HCT116 (cell line): Measurements from ENCODE around the gene RCOR2. TPM values are rescaled to one million over a fixed set of nuclear protein-coding genes. Genes with fewer than 3 reads are reported as not detected.

Experiments used
- ATAC-seq: fragments of 200-7000 bp; cut with Tn5 transposase; 2 replicates; pipeline ENCODE4 v1.9.1; 2020; ENCODE audit warnings: mild to moderate bottlenecking, moderate library complexity
- BruUV-seq: library from RNA; stranded (reverse); fragments of 400-500 nt; replicated peaks from 2 replicates; lab custom pipeline; 2021; lab: Mats Ljungman, UMichigan
- CTCF ChIA-PET: fragments of 300-600 bp; sonication (Branson Sonifier 250); formaldehyde crosslinking; loops from one replicate; lab custom pipeline; 2021; ENCODE audit warnings: antibody characterized with exemption; lab: Charles Lee
- POLR2A ChIA-PET: fragments of 300-600, 350-600 bp; sonication (Branson Sonifier 250); formaldehyde crosslinking; loops from one replicate; lab custom pipeline; 2021; ENCODE audit warnings: antibody characterized with exemption; lab: Charles Lee
- RAD21 ChIA-PET, 2 experiments: fragments of 300-600 bp; sonication (Branson Sonifier 250); formaldehyde crosslinking; loops; one replicate each; lab custom pipeline; 2023; ENCODE audit warnings: low total read pairs in 2 of 2; ENCODE audit not compliant: uncharacterized antibody in 2 of 2, unreplicated experiment in 2 of 2, low non-redundant PET in 1 of 2; lab: Charles Lee
- DNase-seq: peaks from one replicate; pipeline ENCODE4 v3.0.0-alpha.2; 2010; ENCODE audit warnings: low read depth, low spot score
- H2AFZ ChIP-seq: fragments of 200-600 bp; shearing (Covaris generic), sonication (generic); 2 replicates; pipeline ENCODE4 v1.6.1; 2017; ENCODE audit warnings: low read depth, mixed run types, mixed read lengths, antibody characterized with exemption, low read length; ENCODE audit not compliant: poor library complexity, severe bottlenecking
- H3K27ac ChIP-seq: 2 replicates; pipeline ENCODE4 v1.5.1; 2012; ENCODE audit warnings: low read depth, low read length
- H3K27me3 ChIP-seq: fragments of 200-600 bp; sonication (generic); 2 replicates; pipeline ENCODE4 v1.6.1; 2016; ENCODE audit warnings: mixed run types, low read length, mixed read lengths; ENCODE audit not compliant: insufficient read depth
- H3K36me3 ChIP-seq, 2 experiments: fragments of 200-500 bp in 1 of 2; fragments of 200-600 bp in 1 of 2; sonication (Bioruptor generic) in 1 of 2; sonication (generic) in 1 of 2; 2 replicates each; pipeline versions ENCODE4 v1.5.1 to v1.6.1; 2014 to 2016; ENCODE audit warnings: low read length in 2 of 2, inconsistent platforms in 1 of 2, mixed read lengths in 1 of 2, mixed run types in 1 of 2; ENCODE audit not compliant: insufficient read depth in 2 of 2, control insufficient read depth in 1 of 2
- H3K4me1 ChIP-seq, 2 experiments: fragments of 200-600 bp in 1 of 2; sonication (generic) in 1 of 2; 2 replicates each; pipeline versions ENCODE4 v1.5.1 to v1.6.1; 2012 to 2017; ENCODE audit warnings: low read length in 2 of 2, inconsistent platforms in 1 of 2, mild to moderate bottlenecking in 1 of 2, mixed read lengths in 1 of 2, mixed run types in 1 of 2, moderate library complexity in 1 of 2; ENCODE audit not compliant: insufficient read depth in 2 of 2, control insufficient read depth in 1 of 2
- H3K4me2 ChIP-seq: fragments of 200-600 bp; sonication (generic); 2 replicates; pipeline ENCODE4 v1.6.1; 2017; ENCODE audit warnings: mixed run types, low read length, mixed read lengths
- H3K4me3 ChIP-seq, 2 experiments: fragments of 200-600 bp in 1 of 2; sonication (generic) in 1 of 2; replicated peaks in 1 of 2; 2 replicates each; pipeline ENCODE4 v1.5.1; 2011 to 2016; ENCODE audit warnings: low read length in 2 of 2, control low read depth in 1 of 2, low read depth in 1 of 2, mild to moderate bottlenecking in 1 of 2, mixed read lengths in 1 of 2, mixed run types in 1 of 2
- H3K79me2 ChIP-seq: fragments of 200-600 bp; sonication (generic); 2 replicates; pipeline ENCODE4 v1.6.1; 2017; ENCODE audit warnings: mild to moderate bottlenecking, mixed run types, low read length, moderate library complexity, mixed read lengths; ENCODE audit not compliant: insufficient read depth
- H3K9ac ChIP-seq: fragments of 200-600 bp; sonication (generic); 2 replicates; pipeline ENCODE4 v1.6.1; 2016; ENCODE audit warnings: low read length, mixed read lengths
- H3K9me2 ChIP-seq: fragments of 200-600 bp; sonication (generic), shearing (Covaris generic); 2 replicates; pipeline ENCODE4 v1.6.1; 2017; ENCODE audit warnings: mixed run types, mild to moderate bottlenecking, moderate library complexity; ENCODE audit not compliant: insufficient read depth
- H3K9me3 ChIP-seq, 2 experiments: fragments of 200-500 bp in 1 of 2; fragments of 200-600 bp in 1 of 2; sonication (Bioruptor generic) in 1 of 2; sonication (generic) in 1 of 2; 2 replicates each; pipeline ENCODE4 v1.6.1; 2014 to 2017; ENCODE audit warnings: low read length in 2 of 2, mixed read lengths in 2 of 2, inconsistent platforms in 1 of 2, low read depth in 1 of 2, mild to moderate bottlenecking in 1 of 2, mixed run types in 1 of 2, moderate library complexity in 1 of 2; ENCODE audit not compliant: control insufficient read depth in 1 of 2, insufficient read depth in 1 of 2
- H4K20me1 ChIP-seq: fragments of 200-600 bp; sonication (generic), shearing (Covaris generic); 2 replicates; pipeline ENCODE4 v1.6.1; 2017; ENCODE audit warnings: mixed run types, mild to moderate bottlenecking, moderate library complexity; ENCODE audit not compliant: insufficient read depth
- ATF3 ChIP-seq: IDR thresholded peaks from 2 replicates; pipeline ENCODE4 v1.6.1; 2012
- EGR1 ChIP-seq: IDR thresholded peaks from 2 replicates; pipeline ENCODE4 v1.6.1; 2012; ENCODE audit warnings: low read depth
- EZH2 ChIP-seq: fragments of 200-600 bp; sonication (generic); IDR thresholded peaks from 2 replicates; pipeline ENCODE4 v1.6.1; 2017; ENCODE audit warnings: antibody characterized with exemption, mixed run types
- FOSL1 ChIP-seq: IDR thresholded peaks from 2 replicates; pipeline ENCODE4 v1.6.1; 2012; ENCODE audit warnings: low read depth
- SIN3A ChIP-seq: IDR thresholded peaks from 2 replicates; pipeline ENCODE4 v1.6.1; 2012; ENCODE audit warnings: low read depth
- SRF ChIP-seq: IDR thresholded peaks from 2 replicates; pipeline ENCODE4 v1.6.1; 2012; ENCODE audit warnings: low read depth
- TCF7L2 ChIP-seq: IDR thresholded peaks from 2 replicates; pipeline ENCODE4 v1.7.0; 2011; ENCODE audit warnings: borderline replicate concordance, inconsistent platforms; ENCODE audit not compliant: insufficient read depth, insufficient read length; ENCODE audit errors: extremely low read depth
- YY1 ChIP-seq: IDR thresholded peaks from 2 replicates; pipeline ENCODE4 v1.6.1; 2011; ENCODE audit warnings: low read length, low read depth, moderate library complexity, mild to moderate bottlenecking; ENCODE audit not compliant: insufficient replicate concordance; ENCODE audit errors: extremely low read depth
- intact Hi-C: fragments of 100-400 bp; cut with micrococcal nuclease; formaldehyde crosslinking; loops from 2 replicates; pipeline ENCODE4 v1.10.0; 2022
- total RNA-seq: library from RNA; stranded (reverse); gene quantifications from one replicate; pipeline ENCODE4 v1.2.1, GENCODE V29; 2021; ENCODE audit not compliant: unreplicated experiment
- TF ChIP-seq, protein P1 (sequence below), 3 experiments: fragments of 200-600 bp in 1 of 3; sonication (generic) in 1 of 3; IDR thresholded peaks in 2 of 3; conservative IDR thresholded peaks in 1 of 3; 2 replicates each; pipeline ENCODE4 v1.5.1; 2012 to 2017; ENCODE audit warnings: low read depth in 2 of 3, low read length in 2 of 3, antibody characterized with exemption in 1 of 3, borderline replicate concordance in 1 of 3, control low read depth in 1 of 3, mild to moderate bottlenecking in 1 of 3, mixed read lengths in 1 of 3, mixed run types in 1 of 3, moderate library complexity in 1 of 3; ENCODE audit not compliant: insufficient read depth in 1 of 3

The RCOR2 gene
- total RNA-seq, 1 experiment from 2014 or later: 10.8 TPM

DNA sequence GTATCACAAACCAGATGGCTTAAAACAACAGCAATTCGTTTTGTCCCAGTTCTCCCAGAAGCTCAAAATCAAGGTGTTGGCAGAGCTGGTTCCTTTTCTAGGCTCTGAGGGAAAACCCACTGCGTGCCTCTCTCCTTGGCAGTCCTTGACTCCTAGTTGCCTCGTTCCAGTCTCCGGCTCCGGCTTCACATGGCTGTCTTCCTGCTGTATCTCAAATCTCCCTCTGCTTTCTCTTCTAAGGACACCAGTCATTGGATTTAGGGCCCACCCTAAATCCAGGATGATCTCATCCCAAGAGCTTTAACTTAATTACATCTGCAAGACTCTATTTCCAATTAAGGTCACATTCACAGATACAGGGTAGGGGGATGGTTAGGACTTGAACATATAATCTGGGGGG is 12.7 kb upstream of the RCOR2 start:
- Histone ChIP-seq H3K4me1 (peaks cover 0 to 3% of the 10 kb centered on the region in 2 experiments; a peak in 3 of 4 replicates), H2AFZ (no peak overlapping the region), H3K9ac (no peak overlapping the region), H3K4me3 (no peak overlapping the region), H3K27me3 (no peaks in the 10 kb centered on the region)
- no TSS peak for BruUV-seq
- RAD21 ChIA-PET: no interaction called here
- POLR2A ChIA-PET: no interaction called here
- ATAC-seq (no peak), DNase-seq (no peak)
- CTCF ChIA-PET: no interaction called here
- TF ChIP-seq SIN3A: no peak
- TF ChIP-seq, protein P1, sequence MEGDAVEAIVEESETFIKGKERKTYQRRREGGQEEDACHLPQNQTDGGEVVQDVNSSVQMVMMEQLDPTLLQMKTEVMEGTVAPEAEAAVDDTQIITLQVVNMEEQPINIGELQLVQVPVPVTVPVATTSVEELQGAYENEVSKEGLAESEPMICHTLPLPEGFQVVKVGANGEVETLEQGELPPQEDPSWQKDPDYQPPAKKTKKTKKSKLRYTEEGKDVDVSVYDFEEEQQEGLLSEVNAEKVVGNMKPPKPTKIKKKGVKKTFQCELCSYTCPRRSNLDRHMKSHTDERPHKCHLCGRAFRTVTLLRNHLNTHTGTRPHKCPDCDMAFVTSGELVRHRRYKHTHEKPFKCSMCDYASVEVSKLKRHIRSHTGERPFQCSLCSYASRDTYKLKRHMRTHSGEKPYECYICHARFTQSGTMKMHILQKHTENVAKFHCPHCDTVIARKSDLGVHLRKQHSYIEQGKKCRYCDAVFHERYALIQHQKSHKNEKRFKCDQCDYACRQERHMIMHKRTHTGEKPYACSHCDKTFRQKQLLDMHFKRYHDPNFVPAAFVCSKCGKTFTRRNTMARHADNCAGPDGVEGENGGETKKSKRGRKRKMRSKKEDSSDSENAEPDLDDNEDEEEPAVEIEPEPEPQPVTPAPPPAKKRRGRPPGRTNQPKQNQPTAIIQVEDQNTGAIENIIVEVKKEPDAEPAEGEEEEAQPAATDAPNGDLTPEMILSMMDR (IDR thresholded peaks at IDR 0.05 in 2 of 3, conservative IDR thresholded peaks at IDR 0.05 in 1 of 3; ENCODE audit: borderline replicate concordance in 1 of 3, insufficient read depth in 1 of 3, low read depth in 2 of 3, low read length in 2 of 3): no peak
- no peak for TF ChIP-seq ATF3
- TF ChIP-seq YY1: no peak
- no peak for TF ChIP-seq EZH2
- no peak for TF ChIP-seq EGR1
- no peak for TF ChIP-seq SRF
- TF ChIP-seq TCF7L2: no peak
- TF ChIP-seq FOSL1: no peak
- TF ChIP-seq, all 23 proteins: peak for 0
- Histone ChIP-seq H3K36me3 (no peaks in the 10 kb centered on the region), H3K79me2 (no peaks in the 10 kb centered on the region), H4K20me1 (no peaks in the 10 kb centered on the region), H3K9me3 (no peaks in the 10 kb centered on the region), H3K9me2 (no peaks in the 10 kb centered on the region), H3K27ac (no peak overlapping the region), H3K4me2 (no peak overlapping the region)
- intact Hi-C loops: no loop called here
